HL-60 (cell line): Measurements from ENCODE around the gene CACUL1.

ENCODE experiments used
- DNase-seq, 2 experiments: peaks; one replicate each; pipeline ENCODE4 v3.0.0-alpha.2; 2010 to 2020; ENCODE audit warnings: low read depth in 1 of 2, low spot score in 1 of 2
- H3K27ac ChIP-seq: fragments of 250-450 bp; sonication (Bioruptor Pico); replicated peaks from 2 replicates; pipeline ENCODE4 v1.5.1; 2020; ENCODE audit warnings: mild to moderate bottlenecking, moderate library complexity
- H3K27me3 ChIP-seq: fragments of 250-450 bp; sonication (Bioruptor Pico); 2 replicates; pipeline ENCODE4 v1.5.1; 2021; ENCODE audit warnings: mild to moderate bottlenecking, moderate library complexity; ENCODE audit not compliant: insufficient read depth, poor library complexity, severe bottlenecking
- H3K4me3 ChIP-seq: replicated peaks from 2 replicates; pipeline ENCODE4 v1.5.1; 2011; ENCODE audit warnings: mild to moderate bottlenecking, control low read depth, low read length; ENCODE audit not compliant: insufficient read depth
- CTCF ChIP-seq: IDR thresholded peaks from one replicate; pipeline ENCODE4 v1.5.1; 2011; ENCODE audit warnings: low read length, control low read depth, inconsistent platforms; ENCODE audit not compliant: insufficient read depth
- GABPA ChIP-seq: IDR thresholded peaks from 2 replicates; pipeline ENCODE4 v1.6.1; 2012; ENCODE audit warnings: low read depth
- POLR2AphosphoS5 ChIP-seq: IDR thresholded peaks from 2 replicates; pipeline ENCODE4 v1.6.1; 2012; ENCODE audit warnings: low read depth
- REST ChIP-seq: IDR thresholded peaks from 2 replicates; pipeline ENCODE4 v1.6.1; 2012; ENCODE audit warnings: low read depth; ENCODE audit not compliant: insufficient replicate concordance
- SPI1 ChIP-seq: IDR thresholded peaks from 2 replicates; pipeline ENCODE4 v1.6.1; 2012; ENCODE audit warnings: low read depth, mild to moderate bottlenecking, borderline replicate concordance

CACUL1 gene

GRCh38 chr10:118712080-118712479 lies 42.7 kb downstream of the CACUL1 start:
- Histone ChIP-seq H3K27me3 (no peaks in the 10 kb centered on the region), H3K4me3 (no peak overlapping the region), H3K27ac (no peak overlapping the region)
- TF ChIP-seq POLR2AphosphoS5 (no peak), REST (no peak), GABPA (no peak), CTCF (no peak), SPI1 (no peak)
- no peak for DNase-seq

- no peak for DNase-seq
Observed at GRCh38 chr10:118710487-118710886, 44.3 kb downstream of the CACUL1 start.

GRCh38 chr10:118708571-118708970 lies 46.2 kb downstream of the CACUL1 start:
- no peak for TF ChIP-seq POLR2AphosphoS5
- no peak for TF ChIP-seq REST
- no peak for TF ChIP-seq GABPA
- TF ChIP-seq SPI1: no peak
- TF ChIP-seq CTCF: no peak
- no peaks in the 10 kb centered on the region for H3K27me3 ChIP-seq

More at GRCh38 chr10:118710487-118710886, 44.3 kb downstream of the CACUL1 start:
- H3K27ac ChIP-seq: no peak overlapping the region
- no peak for TF ChIP-seq POLR2AphosphoS5
- no peak for TF ChIP-seq SPI1
- TF ChIP-seq REST: no peak
- TF ChIP-seq CTCF: no peak
- TF ChIP-seq GABPA: no peak
- no peak overlapping the region for H3K4me3 ChIP-seq
- H3K27me3 ChIP-seq: no peaks in the 10 kb centered on the region

More at GRCh38 chr10:118708571-118708970, 46.2 kb downstream of the CACUL1 start:
- Histone ChIP-seq H3K4me3 (no peak overlapping the region), H3K27ac (no peak overlapping the region)
- no peak for DNase-seq
